Activated T-helper 9 cell treated with anti-CD3 and anti-CD28 coated beads, Interleukin-2, amount 50 U/mL, for 16 hours (primary cell): Measurements from ENCODE around the gene ZCCHC24.

ENCODE experiments used
- DNase-seq: peaks from one replicate; pipeline ENCODE4 v3.0.0-alpha.2; 2020; ENCODE audit warnings: low read depth

The ZCCHC24 gene

DNA sequence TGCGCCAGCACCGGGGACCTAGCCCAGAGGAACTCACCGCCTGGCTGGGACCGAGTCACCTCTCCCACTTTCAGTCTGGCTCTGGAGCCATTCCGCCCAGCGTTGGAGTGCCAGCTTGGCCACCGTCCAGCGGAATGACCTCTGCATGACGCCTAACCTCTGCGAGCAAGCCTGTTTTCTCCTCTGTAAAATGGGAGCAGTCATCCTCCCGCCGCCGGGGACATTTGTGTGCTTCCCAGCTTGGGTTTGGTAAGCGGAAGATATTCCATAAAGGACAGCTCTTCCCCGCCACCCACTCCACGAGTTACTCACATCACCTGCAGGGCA is 1.3 kb upstream of the ZCCHC24 start:
- DNase-seq, result no peak

DNA sequence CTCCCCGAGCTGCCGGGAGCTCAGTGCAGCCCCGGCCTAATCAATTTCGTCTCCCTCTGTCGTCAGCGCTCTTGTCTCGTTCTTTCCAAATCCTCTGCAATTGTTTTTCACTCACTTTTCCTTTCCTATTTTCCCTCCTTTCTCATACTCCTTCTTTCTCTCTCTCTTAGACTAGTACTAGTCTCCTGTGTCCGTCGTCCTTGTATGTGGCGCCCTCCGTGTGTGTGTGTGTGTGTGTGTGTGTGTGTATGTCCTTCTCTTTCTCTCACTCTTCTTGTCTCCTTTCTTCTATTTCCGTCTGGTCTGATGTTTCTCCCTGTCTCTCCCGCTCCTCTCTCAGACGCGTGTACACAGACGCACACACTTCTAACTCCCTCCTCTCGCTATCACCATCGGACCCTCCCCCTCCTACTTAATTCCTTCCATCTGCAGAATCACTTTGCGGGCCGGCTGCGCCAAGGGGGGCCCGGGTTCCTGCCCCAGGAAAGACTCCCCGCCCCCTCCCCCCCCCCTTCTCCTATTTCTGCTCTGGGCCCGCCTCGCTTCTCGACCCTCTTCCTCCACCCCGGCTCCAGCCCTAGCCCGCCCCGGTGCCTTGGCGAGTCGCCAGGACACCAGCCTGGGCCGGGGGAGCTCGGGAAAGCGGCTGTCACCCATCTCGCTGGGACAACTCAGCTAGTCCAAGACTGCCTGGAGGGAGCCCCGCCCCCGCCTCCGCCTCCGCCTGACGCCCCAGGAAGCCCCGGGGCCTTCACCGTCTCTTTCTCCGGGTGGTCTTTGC is 743 bp upstream of the ZCCHC24 start:
- DNase-seq, result no peak

DNA sequence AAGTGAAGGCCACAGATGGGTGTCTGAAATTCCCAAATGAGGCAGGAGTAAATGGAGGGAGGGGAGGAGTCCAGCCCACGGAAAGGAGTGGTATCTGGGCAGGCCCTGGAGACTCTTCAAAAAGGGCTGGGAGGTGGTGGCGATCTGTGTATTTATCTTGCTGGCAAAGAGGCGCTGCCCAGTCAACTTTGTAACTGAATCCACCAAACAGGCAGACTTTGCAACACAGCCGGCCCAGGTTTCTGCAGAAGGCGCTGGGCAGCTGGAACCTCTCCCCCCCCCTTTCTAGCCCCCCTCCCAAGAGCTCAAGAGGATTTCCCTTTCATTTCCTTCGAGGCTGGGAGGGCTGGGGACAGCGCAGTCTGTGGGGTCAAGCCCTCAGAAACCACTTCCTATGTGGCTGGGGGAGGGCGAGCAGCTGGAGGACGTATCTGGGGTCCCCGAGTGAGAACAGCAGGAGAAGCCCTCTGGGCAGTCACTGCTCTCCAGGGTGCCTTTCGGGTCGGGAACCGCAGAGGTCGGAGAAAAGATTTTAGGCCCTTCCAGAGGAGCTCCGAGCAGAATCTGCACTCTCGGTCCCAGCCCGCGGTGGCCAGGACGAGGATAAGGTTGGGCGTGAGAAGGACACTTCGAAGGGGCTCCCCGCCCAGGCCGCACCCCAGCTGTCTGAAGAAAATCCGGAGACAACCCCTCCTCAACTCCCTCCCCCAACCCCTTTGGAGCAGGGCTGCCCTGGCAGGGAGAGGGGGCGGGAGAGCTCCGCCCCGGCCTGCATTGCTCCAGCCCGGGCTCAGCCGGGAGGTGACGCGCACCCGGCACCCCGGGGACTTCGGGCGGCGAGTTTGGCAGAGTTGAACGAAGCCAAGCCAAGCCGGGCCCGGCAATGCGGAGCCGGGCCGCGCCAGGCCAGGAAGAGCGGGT is 965 bp downstream of the ZCCHC24 start:
- DNase-seq, result peak; percentile 39

DNA sequence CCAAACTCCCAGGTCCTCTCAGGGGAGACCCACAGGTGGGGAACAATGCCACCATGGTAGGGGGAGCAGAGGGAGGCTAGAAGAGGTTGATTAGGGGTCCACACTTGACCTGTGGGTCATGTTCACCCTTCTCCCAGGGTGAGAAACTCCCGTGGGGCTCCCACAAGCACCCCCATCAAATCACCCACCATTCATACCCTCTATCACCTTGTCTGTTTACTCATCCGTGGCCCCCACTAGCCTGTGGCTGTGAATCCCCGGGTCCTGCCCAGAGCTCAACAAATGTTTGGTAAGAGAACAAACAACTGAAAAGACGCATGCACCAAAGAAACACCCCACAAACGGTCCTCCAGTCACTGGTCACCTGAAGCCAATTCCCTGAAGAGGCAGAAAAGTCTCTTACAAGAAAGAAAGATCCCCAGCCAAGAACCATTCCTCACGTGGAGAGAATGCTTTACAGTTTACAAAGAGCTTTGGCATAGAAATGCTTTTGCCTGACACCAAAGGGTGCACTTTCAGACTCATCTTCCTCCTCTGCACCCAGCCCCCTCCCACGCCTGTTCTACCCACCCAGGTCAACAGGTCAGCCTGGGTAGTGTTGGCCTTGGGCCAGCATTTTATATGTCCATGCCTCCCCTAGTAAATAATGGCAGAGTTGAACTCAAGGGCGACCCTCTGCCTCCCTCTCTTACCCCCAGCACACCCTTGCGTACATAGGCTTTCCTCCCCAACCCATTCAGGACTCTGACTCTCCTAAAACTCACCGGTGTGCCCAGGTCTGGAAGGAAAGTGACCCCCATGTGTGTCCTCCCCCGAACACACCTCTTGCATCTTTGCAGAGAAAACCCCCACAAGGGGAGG is 1.9 kb downstream of the ZCCHC24 start:
- DNase-seq, result no peak

DNA sequence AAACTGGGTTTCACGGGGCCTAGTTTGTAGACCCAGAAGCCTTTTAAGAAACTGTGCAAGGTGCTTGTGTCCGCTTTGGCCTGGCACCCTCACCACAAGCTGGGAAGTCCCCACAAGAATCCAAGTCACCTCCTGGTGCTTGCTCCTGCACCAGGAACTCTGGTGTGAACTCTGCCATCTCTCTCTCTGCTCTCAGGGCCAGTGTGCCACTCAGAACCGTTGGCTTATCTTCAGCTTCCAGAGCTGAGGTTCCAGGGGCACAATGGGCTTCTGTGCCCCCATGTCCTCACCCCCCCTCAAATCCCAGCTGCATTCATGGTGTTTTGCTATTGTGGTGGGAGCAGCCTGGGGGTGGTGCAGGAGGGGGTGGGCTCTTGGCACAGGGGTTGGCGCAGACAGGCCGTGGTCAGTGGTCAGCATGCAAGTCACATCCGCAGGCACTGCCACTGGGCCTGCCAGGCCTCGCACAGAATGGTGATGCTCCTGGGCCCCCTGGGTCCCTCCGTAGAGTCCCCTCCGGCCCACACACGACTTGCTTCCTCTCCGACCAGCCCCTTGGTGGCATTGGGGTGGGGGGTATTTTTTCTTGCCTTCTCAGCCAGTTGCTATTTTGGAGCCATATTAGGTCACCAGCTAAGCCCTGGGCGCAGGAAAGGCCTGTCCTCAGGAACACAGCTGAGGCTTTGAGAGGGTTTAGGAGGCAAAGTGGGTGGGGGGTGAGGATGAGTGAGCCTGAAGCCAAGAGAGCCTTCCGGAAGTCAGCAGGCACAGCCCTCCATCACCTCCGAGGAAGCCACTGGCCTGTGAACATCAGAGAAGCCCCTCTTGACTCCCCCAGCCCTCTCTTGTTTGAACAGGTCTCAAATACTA is 3.0 kb downstream of the ZCCHC24 start:
- no peak for DNase-seq

DNA sequence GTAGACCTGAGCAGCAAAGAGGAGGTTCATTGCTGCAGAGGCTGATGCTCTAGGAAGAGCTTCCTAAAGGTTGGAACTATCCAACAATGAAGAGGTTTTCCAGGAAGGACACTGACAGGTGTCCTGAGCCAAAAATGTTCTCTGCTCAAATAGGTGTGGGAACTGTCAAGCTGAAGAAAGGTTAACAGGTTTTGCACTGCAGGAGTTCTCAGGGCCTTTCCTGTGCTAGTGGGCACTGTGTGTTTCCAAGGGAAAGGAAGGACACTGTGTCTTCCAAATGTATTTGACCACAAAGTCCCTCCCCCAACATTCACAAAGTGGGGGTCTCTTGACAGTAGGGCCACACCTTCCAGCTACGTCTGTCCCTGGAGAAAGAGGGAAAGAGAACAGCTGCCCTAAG is 4.0 kb downstream of the ZCCHC24 start:
- no peak for DNase-seq

DNA sequence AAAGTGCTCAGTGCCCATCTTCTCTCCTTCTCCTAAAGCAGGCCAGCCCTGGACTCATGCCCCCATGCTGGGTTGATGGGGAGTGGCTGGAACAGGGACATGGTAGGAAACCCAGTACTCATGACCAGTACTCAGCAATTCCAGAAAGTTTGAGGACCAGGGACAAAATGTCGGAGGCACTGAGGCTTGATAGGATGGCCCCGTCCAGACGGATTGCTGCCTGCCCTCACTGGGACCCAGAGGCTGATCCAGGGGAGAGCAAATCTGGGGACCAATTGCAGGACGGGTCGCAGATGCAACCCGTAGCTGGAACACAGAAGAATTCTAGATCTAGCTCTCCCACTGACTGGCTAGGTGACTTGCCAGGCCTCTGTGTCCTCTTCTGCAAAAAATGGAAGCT is 5.1 kb downstream of the ZCCHC24 start:
- no peak for DNase-seq

DNA sequence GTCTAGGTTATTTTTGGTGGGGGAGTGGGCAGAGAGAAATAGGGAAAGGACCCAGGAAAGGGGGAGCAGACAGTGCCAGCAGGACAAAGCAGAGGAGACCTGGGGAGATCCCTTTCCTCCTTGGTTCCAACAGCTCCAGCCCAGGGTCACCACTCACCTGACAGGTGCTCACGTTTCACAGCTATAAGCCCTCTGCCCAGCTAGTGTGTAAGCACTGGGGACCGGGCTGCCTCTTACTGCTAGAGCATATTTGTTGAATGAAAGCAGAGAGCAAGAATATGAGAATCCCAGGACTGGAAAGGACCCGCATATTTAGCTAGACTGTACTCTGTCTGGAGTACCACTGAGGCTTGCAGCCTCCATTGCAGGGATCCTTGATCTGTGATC is 6.7 kb downstream of the ZCCHC24 start:
- no peak for DNase-seq

DNA sequence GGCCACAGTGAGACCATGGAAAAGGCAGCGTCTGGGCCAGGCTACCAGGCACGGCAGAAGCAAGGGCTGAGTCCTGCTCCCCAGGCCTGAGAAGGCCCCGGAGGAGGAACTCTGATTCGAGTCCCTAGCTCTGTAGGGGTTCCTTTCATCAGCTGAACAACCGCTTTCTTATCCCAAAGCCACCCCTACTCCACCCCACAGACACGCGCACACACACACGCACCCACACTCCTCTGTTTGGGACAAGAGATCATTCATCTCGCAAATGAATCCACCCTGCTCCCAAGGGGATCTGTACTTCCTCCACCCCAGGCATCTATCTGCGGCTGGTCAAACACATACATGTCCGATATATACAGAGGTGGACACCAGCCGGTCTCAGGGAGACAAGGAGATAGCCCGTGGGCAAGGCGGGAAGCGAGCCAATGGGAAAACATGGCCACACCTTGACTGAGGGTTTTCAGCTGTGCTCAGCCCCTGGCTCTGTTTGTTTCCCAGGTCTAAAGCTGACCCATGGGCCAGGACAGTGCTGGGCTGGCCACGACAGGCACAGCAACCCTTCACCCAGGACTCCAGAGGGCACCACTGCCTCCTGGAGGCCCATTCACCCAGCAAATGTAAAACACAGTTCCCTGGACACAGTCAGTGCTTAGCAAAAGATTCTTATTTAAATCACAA is 7.3 kb downstream of the ZCCHC24 start:
- no peak for DNase-seq

DNA sequence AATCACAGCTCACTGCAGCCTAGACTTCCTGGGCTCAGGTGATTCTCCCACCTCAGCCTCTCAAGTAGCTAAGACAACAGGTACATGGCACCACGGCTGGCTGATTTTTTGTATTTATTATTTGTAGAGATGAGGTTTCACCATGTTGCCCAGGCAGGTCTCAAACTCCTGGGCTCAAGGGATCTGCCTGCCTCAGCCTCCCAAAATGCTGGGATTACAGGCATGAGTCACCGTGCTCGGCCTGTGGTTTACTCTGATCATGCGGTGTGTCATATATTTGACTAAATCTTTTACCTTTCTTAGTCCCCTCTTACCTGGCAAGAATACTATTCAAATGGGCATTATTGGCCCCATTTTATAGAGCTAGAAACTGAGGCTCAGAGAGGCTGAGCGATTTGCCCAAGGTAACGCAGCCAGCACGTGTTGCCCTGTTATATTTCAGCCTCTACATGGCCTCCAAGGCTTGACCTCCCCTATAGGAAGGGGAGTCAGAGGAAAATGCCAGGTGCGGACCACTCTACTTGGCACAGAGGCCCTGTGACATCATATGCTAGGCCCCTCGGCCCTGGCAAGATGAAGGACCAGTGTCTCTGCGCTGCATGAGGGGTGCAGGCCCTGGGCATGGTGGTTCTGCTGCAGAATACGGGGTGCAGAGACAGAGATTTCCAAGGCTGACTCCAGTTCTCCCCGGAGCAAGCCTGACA is 8.2 kb downstream of the ZCCHC24 start:
- DNase-seq, result no peak

DNA sequence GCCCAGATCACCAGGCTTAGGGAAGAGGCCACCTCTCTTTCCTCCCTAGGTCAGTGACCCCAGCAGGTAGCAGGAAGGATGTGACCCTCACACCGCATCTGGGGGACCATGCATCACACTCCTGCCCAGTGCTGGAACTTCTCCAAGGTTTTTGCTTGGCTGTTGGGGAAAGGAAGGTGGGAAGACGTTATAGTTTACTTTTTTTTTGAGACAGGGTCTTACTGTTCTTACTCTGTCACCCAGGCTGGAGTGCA is 8.6 kb downstream of the ZCCHC24 start:
- DNase-seq, result no peak

DNA sequence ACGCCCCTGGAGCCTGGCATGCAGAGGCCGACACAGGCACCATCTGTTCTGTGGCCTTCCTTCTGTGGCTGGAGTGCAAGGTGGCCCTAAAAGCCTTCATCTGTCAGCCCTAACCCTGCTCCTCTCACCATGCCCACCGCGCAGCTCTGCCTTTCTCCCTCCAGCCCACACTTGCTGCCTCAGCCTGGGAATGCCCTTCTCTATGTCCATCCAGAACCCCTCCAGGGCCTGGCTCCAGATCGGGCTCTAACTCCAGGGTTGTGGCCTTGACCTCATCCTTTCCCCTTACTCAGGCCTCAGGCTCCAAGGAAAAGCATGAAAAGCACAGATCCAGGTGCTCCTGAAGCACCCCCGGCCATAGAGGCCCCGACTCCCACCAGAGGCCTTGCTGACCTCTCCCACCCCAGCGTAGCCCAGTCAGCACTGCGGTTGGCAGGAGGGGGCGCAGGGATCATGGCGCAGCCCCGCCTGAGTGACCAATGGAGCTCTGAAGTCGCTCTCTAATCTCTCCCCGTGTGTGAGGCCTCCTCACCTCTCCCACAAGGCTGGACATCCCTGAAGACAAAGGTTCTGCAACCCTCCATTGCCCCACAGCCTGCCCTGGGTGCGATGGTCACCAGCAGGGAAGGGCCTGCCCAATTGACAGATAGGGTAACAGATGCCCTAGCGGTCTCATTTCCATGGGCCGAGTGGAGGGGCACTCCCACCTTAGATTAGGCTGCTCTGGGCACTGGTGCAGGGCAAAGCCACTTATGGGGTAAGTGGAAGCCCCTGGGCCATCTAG is 9.2 kb downstream of the ZCCHC24 start:
- no peak for DNase-seq

DNA sequence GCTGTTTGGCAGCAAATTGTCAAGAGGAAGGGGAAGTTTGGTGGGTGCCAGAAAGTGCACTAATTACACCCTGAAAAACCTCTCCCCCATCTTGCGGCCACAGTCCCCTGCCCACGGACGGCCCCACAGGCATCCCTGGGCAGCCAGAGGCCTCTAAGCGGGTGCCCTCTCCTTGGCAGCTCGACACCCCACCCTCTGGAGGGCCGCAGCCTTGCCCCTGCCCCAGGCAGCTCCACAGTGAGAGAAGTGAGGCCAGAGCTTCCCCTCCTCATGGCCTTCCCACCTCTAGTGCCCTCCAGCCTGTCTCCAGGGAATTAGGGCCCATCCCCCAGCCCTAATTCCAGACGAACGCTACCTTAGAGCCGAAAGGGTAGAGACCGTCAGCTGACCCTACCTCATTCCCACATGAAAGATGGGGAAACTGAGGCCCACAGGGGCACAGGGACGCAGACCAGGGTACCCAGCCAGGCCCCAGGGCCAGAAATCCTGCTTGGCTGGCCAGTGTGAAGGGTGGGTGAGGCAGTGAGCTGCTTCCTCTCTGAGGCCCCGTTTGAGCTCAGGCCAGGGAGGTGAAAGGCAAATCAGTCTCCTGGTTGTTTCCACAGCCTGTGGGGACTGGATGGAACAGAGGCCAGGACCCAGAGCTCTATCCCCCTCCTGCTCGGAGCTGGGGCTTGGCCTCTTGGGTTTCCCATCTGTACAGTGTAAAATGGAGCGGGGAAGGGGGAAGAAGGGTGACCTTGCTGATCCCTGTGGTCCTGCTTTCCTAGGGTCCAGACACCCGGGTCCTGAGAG is 10.0 kb downstream of the ZCCHC24 start:
- DNase-seq, result no peak

DNA sequence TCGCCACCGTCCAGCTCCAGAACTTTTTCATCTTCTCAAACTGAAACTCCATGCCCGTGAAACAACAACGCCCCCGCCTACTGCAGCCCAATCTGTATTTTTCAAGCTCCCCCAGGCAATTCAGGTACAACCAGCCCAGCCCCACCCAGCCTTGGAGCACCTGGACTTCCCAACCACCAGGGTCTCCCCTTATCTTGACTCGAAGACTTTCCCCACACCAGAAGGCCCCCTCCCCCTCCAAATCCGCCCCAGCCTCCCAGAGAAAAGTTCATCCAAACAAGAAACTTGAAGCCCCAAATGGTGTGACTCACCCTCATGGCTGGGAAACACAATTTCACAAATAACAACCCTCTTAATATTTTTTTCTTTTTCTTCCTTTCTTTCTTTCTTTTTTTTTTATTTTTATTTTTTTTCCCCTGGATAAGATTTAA is 10.6 kb downstream of the ZCCHC24 start:
- no peak for DNase-seq

DNA sequence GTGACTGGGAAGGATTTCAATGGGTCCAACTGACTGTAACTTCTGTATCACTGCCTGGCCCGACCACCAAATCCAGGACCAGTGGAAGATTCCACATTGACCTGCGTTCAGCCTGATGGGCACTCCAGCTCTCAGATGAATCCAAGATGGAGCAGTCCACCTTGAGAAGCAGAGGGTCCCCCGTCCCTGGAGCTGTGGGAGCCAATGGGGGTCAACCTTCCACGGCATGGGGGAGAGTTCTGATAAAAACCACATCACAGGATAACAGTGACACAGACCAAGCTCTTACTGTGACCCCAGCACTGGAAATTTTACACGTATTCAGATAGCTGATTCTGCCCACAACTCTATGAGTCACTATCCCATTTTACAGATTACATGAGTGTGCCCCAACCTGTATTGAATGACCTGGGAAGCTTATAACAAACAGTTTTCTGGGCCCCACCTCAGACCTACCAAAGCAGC is 11.2 kb downstream of the ZCCHC24 start:
- DNase-seq, result no peak

DNA sequence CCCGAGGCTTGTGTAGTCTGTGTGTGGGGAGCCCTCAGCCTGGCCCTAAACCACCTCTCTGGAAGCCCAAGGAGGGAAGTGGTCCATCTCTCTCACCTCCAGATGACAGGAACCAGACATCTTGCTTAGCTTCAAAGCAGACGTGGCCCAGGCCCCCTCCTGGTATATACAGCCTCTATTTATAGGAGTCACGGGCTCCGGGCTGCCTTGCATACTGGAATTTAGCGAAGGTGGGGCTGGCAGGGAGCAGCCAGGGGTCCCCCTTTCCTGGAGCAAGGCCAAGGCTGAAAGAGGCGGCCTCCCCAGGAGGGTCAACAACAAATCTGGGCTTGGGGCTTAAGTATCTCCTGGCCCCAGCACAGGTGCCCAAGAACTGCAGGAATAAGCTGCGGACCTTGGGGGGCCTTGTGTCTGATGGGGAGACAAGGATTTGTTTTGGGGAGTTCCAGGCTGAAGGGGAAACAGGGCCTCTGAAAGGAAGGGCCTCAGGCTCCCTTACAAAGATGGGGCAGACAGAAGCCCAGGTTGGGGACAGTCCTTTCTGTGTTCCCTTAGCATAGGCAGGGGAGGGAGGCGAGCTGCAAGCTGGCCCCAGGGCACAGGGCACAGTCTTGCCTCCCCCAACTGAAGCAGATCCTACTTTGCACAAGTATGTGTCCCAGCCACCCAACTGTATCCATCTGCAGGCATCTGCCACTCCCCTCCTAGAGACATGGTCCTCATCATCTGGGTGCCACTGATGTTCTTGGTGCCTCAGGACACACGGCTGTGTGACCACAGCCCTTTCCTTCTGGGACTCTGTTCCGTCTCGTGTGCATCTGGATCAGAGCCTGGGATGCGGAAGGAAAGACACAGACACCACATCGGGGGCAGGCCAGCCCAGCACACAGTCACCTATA is 11.9 kb downstream of the ZCCHC24 start:
- DNase-seq, result no peak

DNA sequence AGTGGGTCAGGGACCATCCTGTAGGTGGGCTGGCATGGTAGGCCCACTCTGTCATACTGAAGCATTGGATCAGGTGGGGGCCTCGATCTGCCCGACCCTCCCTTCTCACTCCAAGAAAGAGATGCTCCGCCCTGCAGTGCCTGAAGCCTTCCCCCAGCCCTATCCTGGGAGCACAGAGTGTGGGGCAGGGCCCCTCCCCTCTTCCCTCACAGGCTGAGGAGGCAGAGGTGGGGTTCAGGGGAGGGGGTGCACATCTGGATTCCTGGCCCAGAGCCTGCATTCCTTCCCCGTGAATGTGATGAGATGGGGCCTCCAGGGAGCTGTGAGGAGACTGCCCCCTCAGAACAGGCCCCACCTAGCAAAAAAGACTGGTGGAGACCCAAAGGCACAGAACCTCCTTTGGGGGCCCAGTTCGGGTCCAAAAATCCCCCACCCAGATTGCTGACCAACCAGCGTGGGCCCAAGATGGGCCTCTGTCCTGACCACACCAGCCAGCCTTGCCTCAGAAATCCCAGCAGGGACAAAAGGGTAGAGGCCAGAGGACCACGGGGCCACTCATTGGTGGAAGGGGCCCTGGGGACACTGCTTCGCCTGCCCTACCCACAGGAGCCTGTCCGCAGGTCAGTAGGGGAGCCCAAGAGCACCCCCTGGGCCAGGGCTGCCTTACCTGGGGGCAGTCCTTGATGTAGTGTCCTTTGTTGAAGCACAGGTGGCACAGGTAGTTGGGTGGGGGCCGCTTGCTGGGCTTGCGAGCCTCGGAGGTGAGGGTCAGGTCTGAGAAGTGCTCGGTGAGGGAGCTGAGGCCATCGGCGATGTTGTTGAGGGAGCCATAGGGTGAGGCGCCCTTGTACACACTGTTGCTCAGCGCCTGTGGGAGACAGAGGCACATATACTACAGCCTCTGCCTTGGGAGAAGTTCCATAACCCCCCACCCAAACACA is 13.3 kb downstream of the ZCCHC24 start:
- DNase-seq, result no peak
